Epithelial cell of esophagus (primary cell): ENCODE data around the gene NUP62.

ENCODE experiments used
- DNase-seq: peaks from one replicate; pipeline ENCODE4 v3.0.0; 2010; ENCODE audit warnings: low read depth
- H3K4me3 ChIP-seq: 2 replicates; pipeline ENCODE4 v1.5.1; 2011; ENCODE audit warnings: mild to moderate bottlenecking, low read length, control low read depth
- CTCF ChIP-seq: IDR thresholded peaks from 2 replicates; pipeline ENCODE4 v1.5.1; 2011; ENCODE audit warnings: low read depth, mild to moderate bottlenecking, low read length, control low read depth, inconsistent platforms; ENCODE audit not compliant: insufficient read depth; ENCODE audit errors: missing control alignments

The NUP62 gene

DNA sequence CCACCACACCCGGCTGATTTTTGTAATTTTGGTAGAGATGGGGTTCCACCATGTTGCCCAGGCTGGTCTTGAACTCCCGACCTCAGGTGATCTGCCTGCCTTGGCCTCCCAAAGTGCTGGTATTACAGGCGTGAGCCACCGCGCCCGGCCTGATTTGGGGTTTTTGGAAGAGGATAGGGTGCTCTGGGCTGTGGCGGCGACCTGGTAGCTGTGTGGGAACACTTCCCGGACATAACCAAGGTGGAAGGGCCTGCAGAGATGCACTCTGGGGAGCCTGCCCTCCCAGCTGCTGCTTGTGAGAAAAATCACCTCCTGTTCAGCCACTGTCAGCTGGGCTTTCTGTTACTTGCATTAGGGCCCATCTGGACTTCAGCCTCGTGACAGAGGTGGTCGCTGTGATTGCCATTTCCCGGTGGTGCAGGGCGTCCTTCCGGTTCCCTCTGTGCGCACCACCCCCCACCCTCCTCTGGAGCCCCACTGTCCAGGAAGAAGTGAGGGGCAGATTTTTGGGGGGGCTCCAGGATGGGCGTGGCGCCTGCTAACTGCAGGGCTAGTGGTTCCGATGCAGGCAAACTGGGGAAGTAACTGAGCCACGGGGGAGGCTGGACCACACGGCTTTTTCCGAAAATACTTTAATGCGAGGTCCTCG, 40.1 kb downstream of the NUP62 start:
- DNase-seq, result no peak
- no peak for TF ChIP-seq CTCF

DNA sequence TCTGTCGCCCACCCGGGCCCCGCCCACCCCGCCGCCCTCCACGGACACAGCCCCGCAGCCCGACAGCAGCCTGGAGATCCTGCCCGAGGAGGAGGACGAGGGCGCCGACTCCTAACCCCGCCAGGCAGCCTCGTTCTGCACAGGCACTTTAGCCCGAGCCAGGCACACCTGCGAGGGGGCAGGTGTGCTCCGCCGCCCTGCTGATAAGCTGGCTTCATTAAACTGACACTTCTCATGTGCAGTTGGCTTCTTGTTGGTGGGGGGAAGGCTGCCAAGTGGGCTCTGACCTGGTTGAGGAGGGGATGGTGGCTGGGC, 40.8 kb downstream of the NUP62 start:
- TF ChIP-seq CTCF, result no peak
- H3K4me3 ChIP-seq, result no peak overlapping the region
- no peak for DNase-seq

More for the DNA sequence above, 40.1 kb downstream of the NUP62 start:
- H3K4me3 ChIP-seq, result no peak overlapping the region

DNA sequence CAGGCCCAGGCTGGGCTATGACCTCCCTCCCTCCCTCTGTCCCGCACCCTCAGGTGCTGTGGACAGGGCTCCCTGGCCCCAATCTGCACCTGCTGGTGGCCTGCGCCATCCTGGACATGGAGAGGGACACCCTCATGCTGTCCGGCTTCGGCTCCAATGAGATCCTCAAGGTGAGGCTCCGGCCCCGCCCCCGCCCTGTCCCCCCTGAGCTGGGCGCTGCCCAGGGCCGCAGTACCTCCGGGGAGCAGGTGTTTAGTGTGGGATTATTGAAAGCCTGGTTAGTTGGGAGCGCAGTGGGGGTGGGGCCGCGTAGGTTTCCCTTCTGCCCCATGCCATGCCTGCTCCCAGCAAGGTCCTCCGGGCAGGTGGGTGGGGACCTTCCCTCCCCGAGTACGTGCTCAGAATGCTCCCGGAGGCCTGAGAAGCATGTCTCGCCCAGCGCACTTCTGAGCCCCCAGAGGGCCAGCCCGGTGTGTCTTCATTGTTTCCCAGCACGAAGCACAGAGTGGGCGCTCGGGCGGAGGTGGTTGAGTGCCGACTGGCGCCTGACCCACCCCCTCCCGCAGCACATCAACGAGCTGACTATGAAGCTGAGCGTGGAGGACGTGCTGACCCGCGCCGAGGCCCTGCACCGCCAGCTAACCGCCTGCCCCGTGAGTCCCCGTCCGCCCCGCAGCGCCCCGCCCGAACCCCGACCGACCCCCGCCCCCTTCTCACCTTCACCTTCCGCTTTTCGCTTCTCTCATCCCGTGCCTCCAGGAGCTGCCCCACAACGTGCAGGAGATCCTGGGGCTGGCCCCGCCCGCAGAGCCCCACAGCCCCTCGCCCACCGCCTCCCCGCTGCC, 41.4 kb downstream of the NUP62 start:
- DNase-seq, result no peak
- H3K4me3 ChIP-seq, result no peak overlapping the region
- TF ChIP-seq CTCF, result no peak

DNA sequence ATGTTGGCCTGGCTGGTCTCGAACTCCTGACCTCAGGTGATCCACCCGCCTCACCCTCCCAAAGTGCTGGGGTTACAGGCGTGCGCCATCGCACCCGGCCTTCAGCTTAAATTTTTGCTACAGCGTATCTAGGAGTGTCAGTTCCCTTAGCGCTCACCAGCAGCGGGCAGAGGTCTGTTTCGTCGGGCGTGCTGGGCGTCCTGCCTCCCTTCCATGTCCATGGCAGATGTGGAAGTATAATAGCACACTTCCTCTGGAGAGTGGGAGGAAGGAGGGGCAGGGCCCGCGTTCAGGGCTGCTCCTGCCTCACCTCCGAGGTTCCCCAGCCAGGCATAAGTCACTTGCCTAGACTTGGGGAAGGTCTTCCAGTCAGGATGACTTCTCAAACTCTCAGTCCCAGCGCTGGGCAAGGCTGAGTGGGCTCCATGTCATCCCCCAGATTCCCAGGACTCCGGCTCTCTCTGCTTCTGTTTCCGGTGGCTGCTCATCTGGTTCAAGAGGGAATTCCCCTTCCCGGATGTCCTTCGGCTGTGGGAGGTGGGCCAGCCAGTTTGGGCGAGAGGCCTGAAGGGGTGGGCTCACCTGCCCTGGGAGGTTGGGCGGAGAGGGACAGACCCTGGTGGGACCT, 42.2 kb downstream of the NUP62 start:
- no peak for DNase-seq
- no peak overlapping the region for H3K4me3 ChIP-seq
- TF ChIP-seq CTCF, result no peak

- DNase-seq, result peak; percentile 43
- no peak for TF ChIP-seq CTCF
- H3K4me3 ChIP-seq, result no peak overlapping the region
Measured at GRCh38 chr19:49884760-49885159, 44.5 kb downstream of the NUP62 start.

DNA sequence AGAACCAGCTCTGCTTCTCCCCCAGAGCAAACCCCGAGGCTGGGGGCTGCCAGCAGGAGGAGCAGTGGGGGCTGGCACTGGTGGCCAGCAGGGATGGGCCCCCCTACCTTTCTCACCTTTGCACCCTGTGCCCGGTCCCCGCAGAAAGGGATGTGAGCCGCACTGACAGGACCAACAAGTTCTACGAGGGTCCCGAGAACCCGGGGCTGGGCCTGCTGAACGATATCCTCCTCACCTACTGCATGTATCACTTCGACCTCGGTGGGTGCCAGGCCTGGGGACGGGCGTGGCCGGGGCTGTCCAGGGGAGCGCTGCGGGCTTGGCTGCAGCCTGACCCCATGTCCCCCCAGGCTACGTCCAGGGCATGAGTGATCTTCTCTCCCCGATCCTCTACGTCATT, 45.2 kb downstream of the NUP62 start:
- TF ChIP-seq CTCF, result no peak
- DNase-seq, result no peak
- H3K4me3 ChIP-seq, result no peak overlapping the region

DNA sequence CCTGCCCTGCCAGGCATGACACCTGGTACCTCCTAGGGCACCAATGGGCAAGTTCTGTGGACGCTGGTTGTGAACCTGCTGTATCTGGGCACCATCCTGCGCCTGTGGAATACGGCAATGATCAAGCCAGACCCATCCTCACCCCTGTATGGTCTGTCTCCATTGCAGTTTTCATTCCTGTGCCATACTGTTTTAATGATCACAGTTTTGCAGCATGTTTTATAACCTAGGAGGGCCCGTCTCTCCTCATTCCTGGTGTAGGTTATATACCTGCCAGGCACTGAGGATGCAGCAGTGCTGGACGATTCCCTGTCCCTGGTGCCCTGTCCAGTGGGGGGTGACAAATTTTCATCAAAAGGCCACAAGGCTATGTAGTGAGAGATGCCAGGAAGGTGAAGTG, 46.2 kb downstream of the NUP62 start:
- no peak for TF ChIP-seq CTCF
- no peak for DNase-seq
- no peak overlapping the region for H3K4me3 ChIP-seq
